GM10266 (cell line): Measurements from ENCODE around the gene KIF26B.

Experiments used
- DNase-seq: peaks from one replicate; pipeline ENCODE4 v3.0.0; 2012; ENCODE audit errors: extremely low spot score
- CTCF ChIP-seq: IDR thresholded peaks from 2 replicates; pipeline ENCODE4 v1.5.1; 2012; ENCODE audit warnings: mild to moderate bottlenecking, low read depth; ENCODE audit not compliant: control insufficient read depth, insufficient read depth; ENCODE audit errors: missing control alignments

KIF26B gene

GRCh38 chr1:245432228-245432875, 277.6 kb downstream of the KIF26B start:
- no peak for DNase-seq
- no peak for TF ChIP-seq CTCF

GRCh38 chr1:245433561-245433960, 278.8 kb downstream of the KIF26B start:
- no peak for DNase-seq
- TF ChIP-seq CTCF, result no peak

- DNase-seq, result no peak
- no peak for TF ChIP-seq CTCF
Observed at GRCh38 chr1:245434280-245434679, 279.5 kb downstream of the KIF26B start.

GRCh38 chr1:245436407-245436806, 281.6 kb downstream of the KIF26B start:
- no peak for TF ChIP-seq CTCF
- no peak for DNase-seq

GRCh38 chr1:245437369-245438062, 282.7 kb downstream of the KIF26B start:
- DNase-seq, result no peak
- no peak for TF ChIP-seq CTCF

- no peak for DNase-seq
- no peak for TF ChIP-seq CTCF
Observed at GRCh38 chr1:245440922-245441321, 286.1 kb downstream of the KIF26B start.

GRCh38 chr1:245441689-245442088, 286.9 kb downstream of the KIF26B start:
- no peak for DNase-seq
- TF ChIP-seq CTCF, result no peak
